OCI-LY1 (cell line): ENCODE data around the gene ARL13A.

Experiments
- CTCF ChIP-seq: fragments of 200-600 bp; sonication (generic), shearing (Covaris generic); IDR thresholded peaks from 2 replicates; pipeline ENCODE4 v1.5.1; 2017; ENCODE audit warnings: mild to moderate bottlenecking, antibody characterized with exemption, low read length, moderate library complexity, mixed read lengths
- EZH2 ChIP-seq: fragments of 200-600 bp; sonication (generic), shearing (Covaris generic); IDR thresholded peaks from 2 replicates; pipeline ENCODE4 v1.8.0; 2017; ENCODE audit warnings: borderline replicate concordance, mixed run types, mild to moderate bottlenecking, antibody characterized with exemption, low read length, moderate library complexity, mixed read lengths

- TF ChIP-seq CTCF (no peak), EZH2 (no peak)
Observed at GRCh38 chrX:100926453-100926852, 43.1 kb upstream of the ARL13A start.
